GM23338 (cell line): ENCODE measurements around the gene DKK2.

Experiments
- CREB1 ChIP-seq: fragments of 250-450 bp; sonication (Bioruptor Pico); IDR thresholded peaks from 2 replicates; pipeline ENCODE4 v1.5.0; 2020; ENCODE audit warnings: low read depth, mild to moderate bottlenecking, moderate library complexity
- ETS1 ChIP-seq: IDR thresholded peaks from 2 replicates; pipeline ENCODE4 v1.6.1; 2016; ENCODE audit warnings: antibody characterized with exemption
- EZH2 ChIP-seq: fragments of 200-600 bp; sonication (generic); IDR thresholded peaks from one replicate; pipeline ENCODE4 v1.8.0; 2017; ENCODE audit warnings: antibody characterized with exemption, mild to moderate bottlenecking, low read depth; ENCODE audit not compliant: unreplicated experiment
- EZH2phosphoT487 ChIP-seq: fragments of 200-600 bp; sonication (generic); IDR thresholded peaks from one replicate; pipeline ENCODE4 v1.8.1; 2018; ENCODE audit warnings: antibody characterized with exemption; ENCODE audit not compliant: unreplicated experiment
- JUNB ChIP-seq: IDR thresholded peaks from one replicate; pipeline ENCODE4 v1.6.1; 2016; ENCODE audit warnings: antibody characterized with exemption; ENCODE audit not compliant: unreplicated experiment
- NANOG ChIP-seq: IDR thresholded peaks from 2 replicates; pipeline ENCODE4 v1.6.1; 2016; ENCODE audit warnings: antibody characterized with exemption, borderline replicate concordance
- POLR2AphosphoS5 ChIP-seq: IDR thresholded peaks from 2 replicates; pipeline ENCODE4 v1.6.1; 2016; ENCODE audit warnings: antibody characterized with exemption, low read depth
- REST ChIP-seq: IDR thresholded peaks from one replicate; pipeline ENCODE4 v1.6.1; 2018; ENCODE audit warnings: antibody characterized with exemption; ENCODE audit not compliant: unreplicated experiment
- STAT1 ChIP-seq: IDR thresholded peaks from one replicate; pipeline ENCODE4 v1.6.1; 2016; ENCODE audit warnings: antibody characterized with exemption; ENCODE audit not compliant: unreplicated experiment
- ZNF331 ChIP-seq: fragments of 250-450 bp; sonication (Bioruptor Pico); IDR thresholded peaks from 2 replicates; pipeline ENCODE4 v1.5.0; 2020; ENCODE audit warnings: low read depth, mild to moderate bottlenecking, moderate library complexity
- TF ChIP-seq, protein P1 (sequence below), 2 experiments: fragments of 200-600 bp in 1 of 2; sonication (generic) in 1 of 2; conservative IDR thresholded peaks; 2 replicates each; pipeline versions ENCODE4 v1.5.1 to v1.6.1; 2016 to 2017; ENCODE audit warnings: antibody characterized with exemption in 2 of 2, low read depth in 2 of 2, mild to moderate bottlenecking in 2 of 2, moderate library complexity in 1 of 2

GRCh38 chr4:107006218-107006617, 29.9 kb downstream of the DKK2 start:
- TF ChIP-seq, protein P1, sequence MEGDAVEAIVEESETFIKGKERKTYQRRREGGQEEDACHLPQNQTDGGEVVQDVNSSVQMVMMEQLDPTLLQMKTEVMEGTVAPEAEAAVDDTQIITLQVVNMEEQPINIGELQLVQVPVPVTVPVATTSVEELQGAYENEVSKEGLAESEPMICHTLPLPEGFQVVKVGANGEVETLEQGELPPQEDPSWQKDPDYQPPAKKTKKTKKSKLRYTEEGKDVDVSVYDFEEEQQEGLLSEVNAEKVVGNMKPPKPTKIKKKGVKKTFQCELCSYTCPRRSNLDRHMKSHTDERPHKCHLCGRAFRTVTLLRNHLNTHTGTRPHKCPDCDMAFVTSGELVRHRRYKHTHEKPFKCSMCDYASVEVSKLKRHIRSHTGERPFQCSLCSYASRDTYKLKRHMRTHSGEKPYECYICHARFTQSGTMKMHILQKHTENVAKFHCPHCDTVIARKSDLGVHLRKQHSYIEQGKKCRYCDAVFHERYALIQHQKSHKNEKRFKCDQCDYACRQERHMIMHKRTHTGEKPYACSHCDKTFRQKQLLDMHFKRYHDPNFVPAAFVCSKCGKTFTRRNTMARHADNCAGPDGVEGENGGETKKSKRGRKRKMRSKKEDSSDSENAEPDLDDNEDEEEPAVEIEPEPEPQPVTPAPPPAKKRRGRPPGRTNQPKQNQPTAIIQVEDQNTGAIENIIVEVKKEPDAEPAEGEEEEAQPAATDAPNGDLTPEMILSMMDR (conservative IDR thresholded peaks at IDR 0.05; ENCODE audit: low read depth in 2 of 2), result no peak
- TF ChIP-seq JUNB, result no peak
- TF ChIP-seq EZH2, result no peak
- TF ChIP-seq POLR2AphosphoS5, result no peak
- no peak for TF ChIP-seq CREB1 (CRISPR knock-in tag)
- TF ChIP-seq EZH2phosphoT487, result no peak
- no peak for TF ChIP-seq REST
- TF ChIP-seq ZNF331, result no peak
- no peak for TF ChIP-seq NANOG
- no peak for TF ChIP-seq STAT1
- TF ChIP-seq ETS1, result no peak
